DLD1 (cell line): ENCODE measurements around the gene CREB5.

Source experiments
- in situ Hi-C: cut with HindIII; loops from 2 replicates; pipeline ENCODE4 v1.10.0; 2017; ENCODE audit warnings: low sequenced_read_pairs

Gene CREB5

GRCh38 chr7:28868712-28869111 is 456.4 kb downstream of the CREB5 start:
- in situ Hi-C loops: no loop called here

GRCh38 chr7:28871077-28871476 is 458.8 kb downstream of the CREB5 start:
- in situ Hi-C loops: no loop called here

- in situ Hi-C loops: no loop called here
These were observed 459.3 kb downstream of the CREB5 start for GRCh38 chr7:28871631-28872030.

GRCh38 chr7:28872226-28872625 is 459.9 kb downstream of the CREB5 start:
- in situ Hi-C loops: no loop called here

- in situ Hi-C loops: no loop called here
These were observed 461.0 kb downstream of the CREB5 start for GRCh38 chr7:28873365-28873764.

- in situ Hi-C loops: no loop called here
These were observed 461.7 kb downstream of the CREB5 start for GRCh38 chr7:28874001-28874400.
